ENCODE measurements around the gene OBP2B.
"Not testable (repeated sequence)": the region's sequence is repeated elsewhere in the genome, so short reads cannot be mapped to it uniquely, and the experiment has no call there.

Gene OBP2B

GRCh38 chr9:133230093-133230492 is 21.0 kb upstream of the OBP2B start:
- WGBS (ENCODE audit: insufficient coverage, insufficient read length) = no CpG with 5 or more reads among the region's 5 CpGs
- Histone ChIP-seq H3K4me1 (ENCODE audit: control insufficient read depth, insufficient read depth, low read length) (no peaks in the 10 kb centered on the region), H3K27me3 (ENCODE audit: control insufficient read depth, insufficient read depth, low read length) (no peaks in the 10 kb centered on the region), H3K4me3 (ENCODE audit: low read length) (no peak overlapping the region), H3K36me3 (ENCODE audit: control insufficient read depth, insufficient read depth, low read length) (no peaks in the 10 kb centered on the region), H3K27ac (ENCODE audit: low read length) (no peak overlapping the region), H3K9me3 (ENCODE audit: control insufficient read depth, insufficient read depth, low read length) (no peaks in the 10 kb centered on the region)
- no peak for DNase-seq (ENCODE audit: low read depth, low spot score)

- no CpG with 5 or more reads among the region's 22 CpGs for WGBS (ENCODE audit: insufficient coverage, insufficient read length)
- H3K9me3 ChIP-seq (ENCODE audit: control insufficient read depth, insufficient read depth, low read length); H3K27me3 ChIP-seq (ENCODE audit: control insufficient read depth, insufficient read depth, low read length); H3K4me1 ChIP-seq (ENCODE audit: control insufficient read depth, insufficient read depth, low read length); H3K36me3 ChIP-seq (ENCODE audit: control insufficient read depth, insufficient read depth, low read length); DNase-seq (ENCODE audit: low read depth, low spot score); H3K4me3 ChIP-seq (ENCODE audit: low read length); H3K27ac ChIP-seq (ENCODE audit: low read length): not testable (repeated sequence)
Observed at GRCh38 chr9:133228474-133229193, 19.6 kb upstream of the OBP2B start.

- not testable (repeated sequence) for H3K9me3 ChIP-seq (ENCODE audit: control insufficient read depth, insufficient read depth, low read length); H3K4me1 ChIP-seq (ENCODE audit: control insufficient read depth, insufficient read depth, low read length); H3K27ac ChIP-seq (ENCODE audit: low read length); H3K4me3 ChIP-seq (ENCODE audit: low read length); DNase-seq (ENCODE audit: low read depth, low spot score); H3K36me3 ChIP-seq (ENCODE audit: control insufficient read depth, insufficient read depth, low read length); H3K27me3 ChIP-seq (ENCODE audit: control insufficient read depth, insufficient read depth, low read length)
- no CpG with 5 or more reads among the region's 8 CpGs for WGBS (ENCODE audit: insufficient coverage, insufficient read length)
Observed at GRCh38 chr9:133227996-133228395, 18.9 kb upstream of the OBP2B start.

- WGBS (ENCODE audit: insufficient coverage, insufficient read length) = no CpG with 5 or more reads among the region's 11 CpGs
- H3K4me3 ChIP-seq (ENCODE audit: low read length) = no peak overlapping the region
- no peaks in the 10 kb centered on the region; the same call in 1 of the 2 replicates for H3K36me3 ChIP-seq (ENCODE audit: control insufficient read depth, insufficient read depth, low read length)
- H3K27me3 ChIP-seq (ENCODE audit: control insufficient read depth, insufficient read depth, low read length) = no peaks in the 10 kb centered on the region
- no peaks in the 10 kb centered on the region for H3K4me1 ChIP-seq (ENCODE audit: control insufficient read depth, insufficient read depth, low read length)
- no peak overlapping the region for H3K27ac ChIP-seq (ENCODE audit: low read length)
- no peak for DNase-seq (ENCODE audit: low read depth, low spot score)
- H3K9me3 ChIP-seq (ENCODE audit: control insufficient read depth, insufficient read depth, low read length) = no peaks in the 10 kb centered on the region
Observed at GRCh38 chr9:133227242-133227860, 18.3 kb upstream of the OBP2B start.

- Histone ChIP-seq H3K27me3 (ENCODE audit: control insufficient read depth, insufficient read depth, low read length) (no peaks in the 10 kb centered on the region), H3K36me3 (ENCODE audit: control insufficient read depth, insufficient read depth, low read length) (no peaks in the 10 kb centered on the region; the same call in 1 of the 2 replicates), H3K27ac (ENCODE audit: low read length) (no peak overlapping the region), H3K4me1 (ENCODE audit: control insufficient read depth, insufficient read depth, low read length) (no peaks in the 10 kb centered on the region), H3K4me3 (ENCODE audit: low read length) (no peak overlapping the region), H3K9me3 (ENCODE audit: control insufficient read depth, insufficient read depth, low read length) (no peaks in the 10 kb centered on the region)
- no CpG with 5 or more reads among the region's 25 CpGs for WGBS (ENCODE audit: insufficient coverage, insufficient read length)
- DNase-seq (ENCODE audit: low read depth, low spot score) = no peak
Observed at GRCh38 chr9:133226219-133227171, 17.4 kb upstream of the OBP2B start.

GRCh38 chr9:133225171-133226011 is 16.3 kb upstream of the OBP2B start:
- H3K4me3 ChIP-seq (ENCODE audit: low read length) = no peak overlapping the region
- DNase-seq (ENCODE audit: low read depth, low spot score) = no peak
- no peaks in the 10 kb centered on the region for H3K9me3 ChIP-seq (ENCODE audit: control insufficient read depth, insufficient read depth, low read length)
- H3K4me1 ChIP-seq (ENCODE audit: control insufficient read depth, insufficient read depth, low read length) = no peaks in the 10 kb centered on the region
- no CpG with 5 or more reads among the region's 38 CpGs for WGBS (ENCODE audit: insufficient coverage, insufficient read length)
- no peaks in the 10 kb centered on the region for H3K27me3 ChIP-seq (ENCODE audit: control insufficient read depth, insufficient read depth, low read length)
- H3K36me3 ChIP-seq (ENCODE audit: control insufficient read depth, insufficient read depth, low read length) = no peaks in the 10 kb centered on the region; the same call in 1 of the 2 replicates
- no peak overlapping the region for H3K27ac ChIP-seq (ENCODE audit: low read length)

GRCh38 chr9:133224762-133225161 is 15.7 kb upstream of the OBP2B start:
- Histone ChIP-seq H3K27ac (ENCODE audit: low read length) (no peak overlapping the region), H3K27me3 (ENCODE audit: control insufficient read depth, insufficient read depth, low read length) (no peaks in the 10 kb centered on the region), H3K4me1 (ENCODE audit: control insufficient read depth, insufficient read depth, low read length) (no peaks in the 10 kb centered on the region), H3K36me3 (ENCODE audit: control insufficient read depth, insufficient read depth, low read length) (no peaks in the 10 kb centered on the region; the same call in 1 of the 2 replicates), H3K4me3 (ENCODE audit: low read length) (no peak overlapping the region), H3K9me3 (ENCODE audit: control insufficient read depth, insufficient read depth, low read length) (no peaks in the 10 kb centered on the region)
- WGBS (ENCODE audit: insufficient coverage, insufficient read length) = no CpG with 5 or more reads among the region's 12 CpGs
- no peak for DNase-seq (ENCODE audit: low read depth, low spot score)

- H3K27ac ChIP-seq (ENCODE audit: low read length); DNase-seq (ENCODE audit: low read depth, low spot score); H3K4me3 ChIP-seq (ENCODE audit: low read length); H3K27me3 ChIP-seq (ENCODE audit: control insufficient read depth, insufficient read depth, low read length); H3K36me3 ChIP-seq (ENCODE audit: control insufficient read depth, insufficient read depth, low read length); H3K4me1 ChIP-seq (ENCODE audit: control insufficient read depth, insufficient read depth, low read length); H3K9me3 ChIP-seq (ENCODE audit: control insufficient read depth, insufficient read depth, low read length): not testable (repeated sequence)
- WGBS (ENCODE audit: insufficient coverage, insufficient read length) = no CpG with 5 or more reads among the region's 13 CpGs
Observed at GRCh38 chr9:133223159-133223756, 14.2 kb upstream of the OBP2B start.

GRCh38 chr9:133221994-133222393 is 12.9 kb upstream of the OBP2B start:
- no CpG with 5 or more reads among the region's 12 CpGs for WGBS (ENCODE audit: insufficient coverage, insufficient read length)
- H3K9me3 ChIP-seq (ENCODE audit: control insufficient read depth, insufficient read depth, low read length); H3K27ac ChIP-seq (ENCODE audit: low read length); H3K27me3 ChIP-seq (ENCODE audit: control insufficient read depth, insufficient read depth, low read length); H3K4me1 ChIP-seq (ENCODE audit: control insufficient read depth, insufficient read depth, low read length); H3K4me3 ChIP-seq (ENCODE audit: low read length); DNase-seq (ENCODE audit: low read depth, low spot score); H3K36me3 ChIP-seq (ENCODE audit: control insufficient read depth, insufficient read depth, low read length): not testable (repeated sequence)
